Brain pericyte (primary cell): ENCODE data around the gene IKBKE.

Experiments
- DNase-seq: peaks from one replicate; pipeline ENCODE4 v3.0.0-alpha.2; 2012; ENCODE audit warnings: low read depth, low spot score

IKBKE gene

GRCh38 chr1:206469933-206470691 lies at the start of gene IKBKE:
TSS of gene IKBKE (plus strand) at chr1:206470476. CDS start at chr1:206473228, 2,752 bp downstream.
- DNase-seq = no peak

DNA sequence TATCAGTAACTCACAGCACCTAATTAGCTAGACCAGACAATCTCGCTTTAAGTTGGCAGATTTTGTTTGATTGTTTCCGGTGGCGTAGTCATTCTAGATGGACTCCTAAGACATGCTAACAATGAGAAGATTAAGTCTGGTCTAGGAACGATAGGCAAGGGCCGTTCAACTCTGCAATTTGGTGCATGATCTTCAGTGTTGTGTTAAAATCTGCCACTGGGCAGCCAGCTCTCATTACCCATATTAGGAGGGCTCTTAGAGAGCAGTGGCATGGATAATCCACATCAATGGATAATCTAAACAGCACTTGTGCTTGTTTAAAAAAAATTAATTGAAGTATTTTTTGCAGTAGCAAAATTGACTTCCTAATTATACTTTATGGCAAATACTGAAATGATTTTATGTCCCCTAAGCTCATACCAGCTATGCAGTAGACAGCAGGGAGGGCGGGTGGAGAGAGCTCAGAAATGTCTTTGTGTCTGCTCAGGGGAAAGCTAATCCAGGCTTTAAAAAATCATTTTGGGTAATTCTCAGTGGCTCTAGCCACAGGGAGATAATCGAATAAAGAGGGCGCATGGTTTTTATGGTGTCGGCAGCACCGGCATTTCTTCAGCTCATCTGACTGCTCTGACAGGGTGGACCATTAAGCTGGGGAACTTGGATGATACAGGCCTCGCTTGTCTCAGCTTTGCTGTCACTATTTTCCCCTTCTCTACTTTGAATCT lies 48.5 kb upstream of the IKBKE start:
- DNase-seq = no peak

- DNase-seq = no peak
Observed at GRCh38 chr1:206422525-206422924, 47.8 kb upstream of the IKBKE start.

DNA sequence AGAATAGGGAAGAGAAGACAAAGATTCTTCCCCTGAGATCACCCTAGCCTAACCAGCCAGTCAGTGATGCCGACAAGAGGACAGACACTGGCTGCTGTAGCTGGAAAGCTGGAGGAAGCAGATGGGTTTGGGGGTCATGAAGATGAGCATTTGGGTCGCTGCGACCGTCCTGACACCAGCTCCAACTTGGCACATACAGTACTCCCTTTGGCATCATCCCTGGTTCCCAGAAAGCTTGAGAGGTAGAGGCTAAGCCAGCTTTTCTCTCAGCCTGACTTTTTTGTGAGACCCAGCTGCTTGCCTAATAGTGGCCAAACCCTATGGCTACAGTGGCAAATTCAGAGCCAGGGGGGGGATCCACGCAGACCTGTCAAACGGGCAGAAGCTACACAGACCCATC lies 43.0 kb upstream of the IKBKE start:
- DNase-seq = no peak

- no peak for DNase-seq
Observed at GRCh38 chr1:206429421-206429820, 40.9 kb upstream of the IKBKE start.

GRCh38 chr1:206430031-206430983 lies 40.0 kb upstream of the IKBKE start:
- DNase-seq = no peak

DNA sequence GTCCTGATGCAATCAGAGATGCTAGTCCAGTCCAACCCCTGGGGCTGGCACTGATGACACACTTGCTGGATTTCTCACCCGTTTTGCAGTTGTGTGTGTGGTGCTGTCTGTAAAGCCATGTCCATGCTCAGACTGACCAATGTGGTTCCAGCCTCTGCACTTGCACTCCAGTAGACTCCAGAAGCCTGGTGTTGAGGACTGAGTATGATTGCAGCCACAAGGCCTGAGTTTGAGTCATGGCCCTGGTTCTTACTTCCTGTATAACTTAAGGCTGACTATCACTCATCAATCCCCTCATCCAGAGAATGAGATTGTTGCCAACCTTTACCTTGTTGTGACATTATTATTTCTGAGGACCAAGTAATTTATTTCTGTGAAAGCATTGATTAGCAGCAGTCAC lies 34.8 kb upstream of the IKBKE start:
- DNase-seq = no peak

DNA sequence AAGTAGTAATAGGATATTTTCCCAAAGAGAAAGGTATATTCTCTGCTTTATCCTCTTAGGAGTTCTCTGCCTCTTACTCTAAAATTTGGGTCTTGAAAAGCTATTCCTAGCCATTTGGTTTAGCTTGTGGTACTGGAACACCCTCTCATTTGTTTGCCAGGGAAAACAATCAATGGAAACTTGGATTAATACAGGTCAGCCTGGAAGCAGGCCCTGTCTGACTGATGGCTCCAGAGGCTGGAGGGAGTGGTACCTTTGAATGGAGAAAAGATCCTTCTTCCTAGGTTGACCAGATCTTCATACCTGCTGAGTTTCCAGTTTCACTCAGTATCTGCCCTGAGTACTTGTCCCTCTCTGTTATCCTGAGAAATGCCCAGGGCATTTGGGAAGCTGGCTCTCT lies 31.7 kb upstream of the IKBKE start:
- no peak for DNase-seq

DNA sequence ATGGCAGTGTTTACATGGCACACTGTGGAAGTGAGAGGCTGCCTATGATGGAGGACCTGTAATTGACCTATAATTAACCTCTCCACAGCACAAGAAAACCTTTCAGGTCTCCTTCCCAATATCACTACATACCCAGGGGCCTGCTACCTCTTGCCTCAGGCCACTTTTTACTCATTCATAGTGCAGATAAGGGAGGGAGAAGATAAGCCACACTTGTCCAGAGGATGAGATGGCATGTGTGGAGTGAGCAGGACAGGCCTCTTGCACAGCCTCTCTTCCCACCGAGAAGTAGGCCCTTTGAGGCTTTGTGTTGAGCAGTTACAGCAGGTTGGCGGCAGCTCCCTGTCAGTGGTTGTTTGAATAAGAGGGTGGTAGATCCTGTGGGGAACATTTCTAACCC lies 31.1 kb upstream of the IKBKE start:
- no peak for DNase-seq

DNA sequence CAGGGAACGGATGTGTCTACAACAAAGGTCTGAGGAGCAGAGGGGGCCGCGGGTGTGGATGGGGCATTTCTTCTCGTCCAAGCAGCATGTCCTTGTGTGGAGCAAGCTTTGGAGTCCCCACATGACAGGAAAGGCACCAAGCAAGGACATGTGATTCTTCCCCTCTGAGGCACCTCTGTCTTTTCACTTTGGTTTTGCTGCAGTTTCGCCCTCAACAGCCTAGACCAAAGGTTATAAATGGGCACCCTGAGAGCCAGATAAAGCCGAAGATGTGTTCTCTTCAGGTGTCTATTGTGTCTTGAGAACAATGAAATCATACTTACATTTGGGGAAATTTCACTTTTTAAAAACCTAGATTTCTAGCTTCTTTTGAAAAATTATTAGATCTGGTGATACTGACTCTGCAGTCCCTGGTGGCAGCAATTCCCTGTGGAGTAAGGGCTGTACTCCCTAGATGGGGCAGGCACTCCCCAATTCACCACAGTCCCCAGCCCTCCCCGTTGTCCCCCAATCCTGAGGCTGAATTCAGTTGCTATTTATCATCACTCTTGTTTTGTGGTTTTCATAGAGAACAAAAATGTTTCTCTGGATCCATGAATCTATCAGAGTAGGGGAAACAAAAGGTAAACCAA lies 28.8 kb upstream of the IKBKE start:
- no peak for DNase-seq

- DNase-seq = no peak
Observed at GRCh38 chr1:206442101-206442500, 28.2 kb upstream of the IKBKE start.

DNA sequence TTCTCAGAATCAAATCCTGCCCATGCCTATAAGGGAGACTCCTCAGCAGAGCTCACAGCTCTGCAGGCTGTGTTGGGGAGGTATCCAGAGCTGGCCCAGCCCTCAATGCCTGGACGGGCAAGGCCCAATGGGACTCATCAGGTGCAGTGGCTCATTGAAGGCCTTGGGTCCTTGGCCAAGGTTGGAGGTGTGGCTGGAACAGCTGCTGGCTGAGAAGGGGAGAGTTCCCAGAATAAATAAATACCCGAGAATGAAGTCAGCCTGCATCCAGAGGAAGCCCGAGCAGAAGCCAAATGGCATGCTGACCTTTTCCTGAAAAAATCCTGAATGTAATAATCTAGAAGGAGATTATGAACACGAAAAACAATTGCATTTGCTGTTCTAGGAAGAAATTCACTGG lies 25.2 kb upstream of the IKBKE start:
- DNase-seq = no peak

DNA sequence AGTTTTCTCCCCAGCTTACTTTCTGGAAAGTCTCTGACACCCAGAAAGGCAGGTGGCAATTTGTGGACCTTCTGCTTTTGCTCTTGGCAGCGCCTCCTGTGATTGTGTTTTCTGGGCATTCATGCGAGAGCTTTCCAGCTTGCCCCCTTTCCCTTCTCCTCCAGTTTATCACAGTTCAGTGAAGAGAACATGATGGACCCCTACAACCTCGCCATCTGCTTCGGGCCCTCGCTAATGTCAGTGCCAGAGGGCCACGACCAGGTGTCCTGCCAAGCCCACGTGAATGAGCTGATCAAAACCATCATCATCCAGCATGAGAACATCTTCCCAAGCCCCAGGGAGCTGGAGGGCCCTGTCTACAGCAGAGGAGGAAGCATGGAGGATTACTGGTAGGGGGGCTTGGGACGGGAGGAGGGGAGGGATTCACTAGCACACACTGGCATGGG lies 24.3 kb upstream of the IKBKE start:
- no peak for DNase-seq

GRCh38 chr1:206446688-206447421 lies 23.4 kb upstream of the IKBKE start:
- DNase-seq = no peak

- no peak for DNase-seq
Observed at GRCh38 chr1:206447422-206447765, 22.9 kb upstream of the IKBKE start.

- DNase-seq = no peak
Observed at GRCh38 chr1:206447792-206448191, 22.5 kb upstream of the IKBKE start.

- no peak for DNase-seq
Observed at GRCh38 chr1:206448471-206448870, 21.8 kb upstream of the IKBKE start.

DNA sequence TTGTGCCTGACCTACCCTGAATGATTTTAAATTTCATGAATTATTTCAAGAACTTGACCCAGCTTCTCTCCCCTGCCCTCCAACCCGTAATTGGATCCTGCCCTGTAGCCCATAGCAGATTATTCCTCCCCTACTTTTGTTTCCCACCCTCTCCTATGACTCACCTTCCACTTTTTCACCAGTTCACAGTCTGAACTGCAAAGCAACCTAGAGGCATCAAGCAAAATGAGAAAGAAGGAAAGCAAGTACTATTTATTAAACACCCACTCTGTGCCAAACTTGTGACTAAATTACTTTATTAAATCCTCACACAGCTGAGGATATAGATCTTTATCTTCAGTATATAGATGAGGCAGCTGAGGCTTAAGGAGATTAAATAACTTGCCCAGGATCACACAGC lies 20.7 kb upstream of the IKBKE start:
- no peak for DNase-seq

- DNase-seq = no peak
Observed at GRCh38 chr1:206450281-206450680, 20.0 kb upstream of the IKBKE start.

- DNase-seq = no peak
Observed at GRCh38 chr1:206451134-206451686, 19.1 kb upstream of the IKBKE start.

DNA sequence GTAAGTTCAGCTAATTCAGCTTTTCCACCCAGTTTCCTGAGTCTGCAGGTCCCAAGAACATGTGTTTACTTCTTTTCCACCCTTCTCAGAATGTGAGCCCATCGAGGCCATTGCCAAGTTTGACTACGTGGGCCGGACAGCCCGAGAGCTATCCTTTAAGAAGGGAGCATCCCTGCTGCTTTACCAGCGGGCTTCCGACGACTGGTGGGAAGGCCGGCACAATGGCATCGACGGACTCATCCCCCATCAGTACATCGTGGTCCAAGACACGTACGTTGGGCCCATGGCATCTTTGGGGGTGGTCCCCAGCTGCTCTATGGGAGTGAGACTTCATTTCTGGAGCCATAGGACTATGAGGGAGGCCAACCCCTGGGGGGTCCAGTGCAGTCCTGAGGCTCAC lies 17.2 kb upstream of the IKBKE start:
- no peak for DNase-seq
